NCI-H2107 treated with DMSO at 0.1 percent for 48 hours (cell line): ENCODE data around the gene MIP.
"Not testable (repeated sequence)": the region's sequence is repeated elsewhere in the genome, so short reads cannot be mapped to it uniquely, and the experiment has no call there.

Source experiments
- DNase-seq: peaks from one replicate; lab custom pipeline; 2025; ENCODE audit not compliant: unreplicated experiment; lab: John Stamatoyannopoulos, UW

Gene MIP

DNA sequence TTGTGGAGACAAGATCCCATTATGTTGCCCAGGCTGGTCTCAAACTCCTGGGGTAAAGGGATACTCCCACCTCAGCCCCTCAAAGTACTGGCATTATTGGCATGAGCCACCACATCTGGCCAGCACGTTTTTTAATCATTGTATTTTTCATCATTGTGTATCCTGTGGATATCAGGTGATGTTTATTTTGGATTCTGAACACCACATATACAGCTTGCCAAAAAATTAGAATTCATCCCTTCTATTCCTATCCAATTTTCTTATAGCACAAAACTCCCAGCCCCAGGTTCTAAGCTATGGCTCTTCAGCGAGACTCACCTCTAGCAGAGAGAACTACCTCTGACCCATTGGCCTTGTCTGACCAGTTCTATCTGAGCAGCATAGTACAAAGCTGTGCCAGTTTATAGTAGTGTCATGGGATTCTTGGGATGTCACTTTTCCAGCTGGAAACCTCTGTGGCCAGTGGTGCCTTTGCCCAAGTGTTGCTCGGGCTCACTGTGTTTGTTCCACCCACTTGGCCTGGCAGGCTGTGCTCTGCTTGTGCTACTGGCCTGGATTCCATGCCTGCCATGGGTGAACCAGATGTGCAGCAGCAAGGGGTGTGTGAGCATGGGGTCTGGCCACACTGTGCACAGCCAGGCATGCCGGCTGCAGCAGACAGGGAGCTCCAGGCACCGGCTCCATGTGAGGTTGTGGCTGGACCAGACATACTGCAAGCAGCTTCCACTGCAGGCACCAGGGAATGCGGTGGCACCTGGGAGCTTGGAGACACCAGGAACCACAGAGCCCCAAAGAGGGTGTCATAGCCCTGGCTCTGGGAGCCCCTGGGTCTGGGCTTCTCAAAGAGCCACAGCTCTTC, 42.4 kb downstream of the MIP start:
- no peak for DNase-seq

- DNase-seq = no peak
Observed at GRCh38 chr12:56410768-56411167, 43.7 kb downstream of the MIP start.

DNA sequence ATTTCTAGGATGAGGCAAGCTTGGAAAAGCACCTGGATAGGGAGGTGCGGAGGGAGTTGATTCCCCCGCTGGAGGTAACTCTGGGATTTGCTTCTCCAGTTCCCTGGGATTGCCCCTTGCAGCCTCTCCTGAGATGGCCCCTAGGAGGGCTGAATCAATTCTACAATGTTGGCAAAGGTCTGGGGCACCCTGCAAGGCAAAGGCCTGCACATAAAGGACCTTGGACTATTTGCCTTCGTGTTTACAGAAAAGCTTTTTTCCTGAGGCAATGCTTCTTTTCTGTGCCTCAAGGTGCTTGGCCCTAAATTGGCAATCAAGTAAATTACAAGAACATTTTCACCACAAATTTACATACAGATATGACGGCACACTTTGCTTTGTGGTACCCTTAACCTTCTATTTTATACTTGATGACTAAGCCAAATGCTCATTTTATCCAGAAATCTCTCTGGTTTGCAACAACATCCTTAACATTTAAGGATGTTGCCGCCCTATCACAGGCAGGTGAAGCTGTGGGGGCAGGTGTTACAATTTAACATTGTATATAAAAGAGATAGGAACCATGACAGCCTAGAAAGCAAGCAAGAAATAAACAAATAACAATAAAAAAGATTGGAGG, 45.5 kb downstream of the MIP start:
- DNase-seq = no peak

GRCh38 chr12:56404227-56404626, 50.2 kb downstream of the MIP start:
- not testable (repeated sequence) for DNase-seq

DNA sequence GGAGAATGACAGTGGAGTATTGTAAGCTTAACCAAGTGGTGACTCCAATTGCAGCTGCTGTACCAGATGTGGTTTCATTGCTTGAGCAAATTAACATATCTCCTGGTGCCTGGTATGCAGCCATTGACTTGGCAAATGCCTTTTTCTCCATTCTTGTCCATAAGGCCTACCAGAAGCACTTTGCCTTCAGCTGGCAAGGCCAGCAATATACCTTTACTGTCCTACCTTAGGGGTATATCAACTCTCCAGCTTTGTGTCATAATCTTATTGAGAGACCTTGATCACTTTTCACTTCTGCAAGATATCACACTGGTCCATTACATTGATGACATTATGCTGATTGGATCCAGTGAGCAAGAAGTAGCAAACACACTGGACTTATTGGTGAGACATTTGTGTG, 52.8 kb downstream of the MIP start:
- DNase-seq = not testable (repeated sequence)

DNA sequence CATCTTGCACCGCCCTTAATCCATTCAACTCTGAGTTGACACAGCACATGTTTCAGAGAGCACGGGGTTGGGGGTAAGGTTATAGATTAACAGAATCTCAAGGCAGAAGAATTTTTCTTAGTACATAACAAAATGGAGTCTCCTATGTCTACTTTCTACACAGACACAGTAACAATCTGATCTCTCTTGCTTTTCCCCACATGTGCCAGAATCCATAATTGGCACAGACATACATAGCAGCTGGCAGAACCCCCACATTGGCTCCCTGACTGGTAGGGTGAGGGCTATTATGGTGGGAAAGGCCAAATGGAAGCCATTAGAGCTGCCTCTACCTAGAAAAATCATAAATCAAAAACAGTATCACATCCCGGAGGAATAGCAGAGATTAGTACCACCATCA, 53.3 kb downstream of the MIP start:
- DNase-seq = not testable (repeated sequence)
